ENCODE results near the gene GPRIN2.
A peak's percentile ranks its signal among the peaks of the same experiment; 100 is the strongest.

Gene GPRIN2

DNA sequence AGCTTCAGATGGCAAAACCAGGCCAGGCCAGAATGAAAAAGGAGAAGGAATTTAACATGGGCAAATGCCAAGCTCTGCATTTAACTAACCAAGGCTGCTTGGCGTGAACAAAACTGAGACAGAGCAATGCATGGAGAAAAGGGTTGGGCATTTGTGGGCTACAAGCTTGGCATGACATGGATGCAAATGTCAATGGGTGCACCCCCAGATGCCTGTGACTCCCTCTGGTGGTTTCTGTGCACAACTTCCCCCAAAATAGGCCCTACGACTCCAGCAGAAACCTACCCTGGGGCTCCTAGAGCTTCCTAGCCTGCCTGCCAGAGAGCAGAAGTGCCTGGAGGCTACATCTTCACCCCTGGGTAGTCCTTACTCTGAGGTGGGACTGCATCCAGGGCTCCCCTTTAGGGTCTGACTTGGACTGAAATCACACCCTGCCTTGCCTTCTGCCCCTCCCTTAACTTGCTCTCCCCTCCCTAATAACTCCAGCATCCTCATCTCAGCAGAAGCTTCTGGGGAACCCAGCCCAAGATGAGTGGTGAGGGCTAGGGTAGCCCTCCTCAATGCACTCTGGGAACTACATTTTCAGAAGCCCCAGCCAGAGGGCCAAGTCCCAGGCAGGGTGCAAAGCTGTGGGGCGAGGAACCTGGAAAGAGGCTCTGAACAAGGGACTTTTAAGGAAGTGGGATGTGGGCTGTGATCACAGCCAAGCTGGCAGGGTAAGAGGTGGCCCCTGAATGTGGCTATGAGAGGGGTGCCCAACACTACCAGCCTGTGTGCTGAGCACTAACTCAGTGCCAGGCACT lies 11.3 kb downstream of the GPRIN2 start:
- Histone ChIP-seq H3K4me1 (ENCODE audit: control insufficient read depth, low read length) (no peaks in the 10 kb centered on the region), H3K27me3 (ENCODE audit: control insufficient read depth, low read length) (no peaks in the 10 kb centered on the region), H3K27ac (ENCODE audit: low read depth, low read length) (no peak overlapping the region), H4K20me1 (ENCODE audit: control insufficient read depth, insufficient read depth, low read depth, low read length) (no peaks in the 10 kb centered on the region), H3K9me2 (replicated peaks; ENCODE audit: control insufficient read depth, low read length) (no peaks in the 10 kb centered on the region), H3K36me3 (ENCODE audit: control insufficient read depth, low read length) (no peaks in the 10 kb centered on the region), H3F3A (ENCODE audit: control insufficient read depth, insufficient read depth) (no peaks in the 10 kb centered on the region), H3K4me2 (ENCODE audit: low read length) (no peak overlapping the region), H3K79me2 (ENCODE audit: control insufficient read depth, low read length) (no peaks in the 10 kb centered on the region), H3K4me3 (ENCODE audit: low read length) (no peak overlapping the region), H3K9me3 (ENCODE audit: control insufficient read depth, insufficient read depth, low read length) (no peaks in the 10 kb centered on the region)
- no peak for TF ChIP-seq EZH2phosphoT487 (IDR thresholded peaks at IDR 0.05; ENCODE audit: borderline replicate concordance, low read length)
- TF ChIP-seq, protein P1, sequence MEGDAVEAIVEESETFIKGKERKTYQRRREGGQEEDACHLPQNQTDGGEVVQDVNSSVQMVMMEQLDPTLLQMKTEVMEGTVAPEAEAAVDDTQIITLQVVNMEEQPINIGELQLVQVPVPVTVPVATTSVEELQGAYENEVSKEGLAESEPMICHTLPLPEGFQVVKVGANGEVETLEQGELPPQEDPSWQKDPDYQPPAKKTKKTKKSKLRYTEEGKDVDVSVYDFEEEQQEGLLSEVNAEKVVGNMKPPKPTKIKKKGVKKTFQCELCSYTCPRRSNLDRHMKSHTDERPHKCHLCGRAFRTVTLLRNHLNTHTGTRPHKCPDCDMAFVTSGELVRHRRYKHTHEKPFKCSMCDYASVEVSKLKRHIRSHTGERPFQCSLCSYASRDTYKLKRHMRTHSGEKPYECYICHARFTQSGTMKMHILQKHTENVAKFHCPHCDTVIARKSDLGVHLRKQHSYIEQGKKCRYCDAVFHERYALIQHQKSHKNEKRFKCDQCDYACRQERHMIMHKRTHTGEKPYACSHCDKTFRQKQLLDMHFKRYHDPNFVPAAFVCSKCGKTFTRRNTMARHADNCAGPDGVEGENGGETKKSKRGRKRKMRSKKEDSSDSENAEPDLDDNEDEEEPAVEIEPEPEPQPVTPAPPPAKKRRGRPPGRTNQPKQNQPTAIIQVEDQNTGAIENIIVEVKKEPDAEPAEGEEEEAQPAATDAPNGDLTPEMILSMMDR (IDR thresholded peaks at IDR 0.05; ENCODE audit: low read depth, low read length, poor library complexity, severe bottlenecking) = peak; percentile 61

DNA sequence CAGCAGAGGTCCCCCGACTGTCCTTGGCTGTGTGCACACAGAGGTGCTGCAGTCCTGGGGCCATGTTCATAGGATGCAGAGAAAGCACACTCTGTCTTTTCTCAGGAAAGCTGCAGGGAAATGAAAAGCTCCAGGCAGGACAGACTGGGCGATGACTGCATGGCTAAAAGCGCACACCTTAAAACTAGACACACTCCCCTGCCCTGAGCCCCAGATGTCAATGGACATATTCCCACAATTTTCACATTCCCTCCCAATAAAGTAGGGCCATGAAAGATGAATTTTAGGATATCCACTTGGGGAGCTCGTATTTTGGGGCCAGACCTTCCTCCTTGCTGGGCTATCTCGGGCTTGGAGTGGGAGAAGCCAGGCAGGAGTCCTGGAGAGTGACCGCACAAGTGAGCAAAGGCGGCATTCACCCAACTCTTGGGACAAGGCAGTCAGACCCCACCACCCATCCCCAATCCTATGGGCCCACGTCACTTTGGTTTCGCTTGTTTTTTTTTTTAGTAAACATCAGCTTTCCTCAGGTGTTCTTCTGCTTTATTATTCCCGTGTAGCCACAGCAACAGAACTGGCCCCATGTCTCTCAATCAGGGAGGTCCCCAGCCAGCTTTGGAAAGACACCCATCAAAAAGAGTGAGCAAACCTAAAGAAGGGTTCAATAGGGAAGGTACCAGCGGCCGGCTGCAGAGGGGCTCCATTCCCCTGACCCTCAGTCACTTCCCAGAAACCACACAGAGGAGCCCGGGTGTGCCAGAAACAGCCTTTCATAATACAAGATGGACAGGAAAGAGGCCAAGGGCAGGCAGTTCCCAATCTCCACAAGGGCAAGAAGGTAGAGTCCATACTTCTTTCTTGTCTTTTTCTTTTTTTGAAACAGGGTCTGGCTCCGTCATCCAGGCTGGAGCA lies 12.7 kb downstream of the GPRIN2 start:
- Histone ChIP-seq H4K20me1 (ENCODE audit: control insufficient read depth, insufficient read depth, low read depth, low read length) (no peaks in the 10 kb centered on the region), H3K4me1 (ENCODE audit: control insufficient read depth, low read length) (no peaks in the 10 kb centered on the region), H3K27ac (ENCODE audit: low read depth, low read length) (no peak overlapping the region), H3F3A (ENCODE audit: control insufficient read depth, insufficient read depth) (no peaks in the 10 kb centered on the region), H3K9me2 (replicated peaks; ENCODE audit: control insufficient read depth, low read length) (no peaks in the 10 kb centered on the region), H3K9me3 (ENCODE audit: control insufficient read depth, insufficient read depth, low read length) (no peaks in the 10 kb centered on the region), H3K36me3 (ENCODE audit: control insufficient read depth, low read length) (no peaks in the 10 kb centered on the region), H3K4me2 (ENCODE audit: low read length) (no peak overlapping the region), H3K27me3 (ENCODE audit: control insufficient read depth, low read length) (peaks cover 4% of the 10 kb centered on the region), H3K4me3 (ENCODE audit: low read length) (no peak overlapping the region), H3K79me2 (ENCODE audit: control insufficient read depth, low read length) (no peaks in the 10 kb centered on the region)
- no peak for TF ChIP-seq EZH2phosphoT487 (IDR thresholded peaks at IDR 0.05; ENCODE audit: borderline replicate concordance, low read length)
- TF ChIP-seq, protein P1 (IDR thresholded peaks at IDR 0.05; ENCODE audit: low read depth, low read length, poor library complexity, severe bottlenecking) = no peak

DNA sequence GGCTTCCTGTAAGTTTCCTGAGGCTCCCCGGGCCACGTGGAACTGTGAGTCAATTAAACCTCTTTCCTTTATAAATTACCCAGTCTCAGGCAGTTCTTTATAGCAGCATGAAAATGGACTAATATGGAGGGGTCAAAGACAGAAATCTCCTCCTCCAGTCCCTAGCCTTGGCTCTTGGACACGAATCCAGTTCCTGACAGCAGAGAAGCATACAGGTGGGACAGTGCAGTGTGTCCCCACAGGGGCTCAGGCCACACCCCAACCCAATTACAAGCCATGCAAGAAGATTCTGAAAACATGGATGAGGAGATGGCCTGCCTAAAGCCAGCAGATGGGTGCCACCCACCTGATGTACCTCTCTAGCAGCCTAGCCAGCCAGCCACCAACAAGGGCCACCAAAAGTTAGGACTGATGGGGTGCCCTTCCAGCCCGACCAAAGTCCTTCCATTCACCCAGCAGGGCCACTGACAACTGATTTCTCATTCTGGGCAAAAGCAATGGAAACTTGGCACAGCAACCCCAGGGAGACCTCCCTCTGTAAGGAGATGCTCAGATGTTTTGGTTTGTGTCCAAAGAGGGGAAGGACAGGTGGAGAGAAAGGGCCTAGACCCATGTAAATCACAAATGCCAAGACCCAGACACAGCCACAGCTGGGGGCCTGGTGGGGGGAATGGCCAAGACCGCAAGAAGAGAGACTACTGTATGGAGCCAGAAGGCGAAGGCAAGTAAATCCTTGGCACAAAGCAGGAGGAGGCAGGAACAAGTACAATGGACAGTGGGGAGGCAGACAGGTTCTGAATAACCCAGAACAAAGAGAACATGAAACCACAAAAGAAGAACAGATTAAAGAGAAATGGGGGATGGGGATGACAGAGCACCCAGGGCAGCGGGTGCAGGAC lies 13.6 kb downstream of the GPRIN2 start:
- H3K36me3 ChIP-seq (ENCODE audit: control insufficient read depth, low read length) = no peaks in the 10 kb centered on the region
- peaks cover 4% of the 10 kb centered on the region for H3K27me3 ChIP-seq (ENCODE audit: control insufficient read depth, low read length)
- H3K9me3 ChIP-seq (ENCODE audit: control insufficient read depth, insufficient read depth, low read length) = no peaks in the 10 kb centered on the region
- no peaks in the 10 kb centered on the region for H4K20me1 ChIP-seq (ENCODE audit: control insufficient read depth, insufficient read depth, low read depth, low read length)
- H3K79me2 ChIP-seq (ENCODE audit: control insufficient read depth, low read length) = no peaks in the 10 kb centered on the region
- no peak overlapping the region for H3K27ac ChIP-seq (ENCODE audit: low read depth, low read length)
- H3F3A ChIP-seq (ENCODE audit: control insufficient read depth, insufficient read depth) = no peaks in the 10 kb centered on the region
- no peaks in the 10 kb centered on the region for H3K9me2 ChIP-seq (replicated peaks; ENCODE audit: control insufficient read depth, low read length)
- no peaks in the 10 kb centered on the region for H3K4me1 ChIP-seq (ENCODE audit: control insufficient read depth, low read length)
- TF ChIP-seq EZH2phosphoT487 (IDR thresholded peaks at IDR 0.05; ENCODE audit: borderline replicate concordance, low read length) = no peak
- TF ChIP-seq, protein P1 (IDR thresholded peaks at IDR 0.05; ENCODE audit: low read depth, low read length, poor library complexity, severe bottlenecking) = no peak
- H3K4me2 ChIP-seq (ENCODE audit: low read length) = no peak overlapping the region
- H3K4me3 ChIP-seq (ENCODE audit: low read length) = no peak overlapping the region

Data from DOHH2 (cell line).